ENCODE measurements around the gene NFAT5.
"Not testable (repeated sequence)": the region's sequence is repeated elsewhere in the genome, so short reads cannot be mapped to it uniquely, and the experiment has no call there.

The NFAT5 gene

DNA sequence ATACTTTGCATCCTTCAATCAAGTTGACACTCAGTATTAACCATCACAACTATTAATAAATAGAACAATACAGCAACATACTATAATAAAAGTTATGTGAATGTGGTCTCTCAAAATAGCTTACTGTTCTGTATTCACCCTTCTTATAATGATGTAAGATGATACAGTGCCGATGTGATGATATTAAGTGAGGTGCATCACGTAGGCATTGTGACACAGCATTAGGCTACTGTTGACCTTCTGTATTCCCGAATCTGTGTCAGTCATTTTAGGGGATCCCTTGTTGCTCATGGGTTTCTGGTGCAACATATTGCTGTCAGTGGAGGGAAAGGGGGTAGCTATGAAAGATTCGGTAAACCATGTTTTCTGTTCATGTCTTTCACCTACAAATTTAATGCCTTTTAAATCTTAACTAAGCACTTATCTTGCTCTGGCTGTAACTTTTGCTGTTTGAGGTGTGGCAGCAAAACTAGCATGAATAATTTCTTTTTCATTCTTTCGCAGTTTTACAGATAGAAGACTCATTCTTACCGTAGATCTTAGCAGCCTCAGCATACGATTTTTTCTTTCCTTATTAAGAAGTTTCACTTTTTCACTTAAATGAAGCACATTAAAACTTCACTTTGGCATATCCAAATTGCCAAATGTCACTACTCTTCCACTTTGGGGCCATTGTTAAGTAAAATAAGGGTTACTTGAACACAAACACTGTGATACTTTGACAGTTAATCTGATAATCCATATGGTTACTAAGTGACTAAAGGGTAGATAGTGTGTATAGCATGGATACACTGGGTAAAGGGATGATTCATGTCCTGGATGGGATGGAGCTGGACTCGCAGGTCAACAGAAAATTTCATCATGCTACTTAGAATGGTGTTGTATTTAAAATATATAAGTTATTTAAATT is 29.6 kb downstream of the NFAT5 start:
- DNase-seq (ENCODE audit: low read depth), result peak; percentile 65

DNA sequence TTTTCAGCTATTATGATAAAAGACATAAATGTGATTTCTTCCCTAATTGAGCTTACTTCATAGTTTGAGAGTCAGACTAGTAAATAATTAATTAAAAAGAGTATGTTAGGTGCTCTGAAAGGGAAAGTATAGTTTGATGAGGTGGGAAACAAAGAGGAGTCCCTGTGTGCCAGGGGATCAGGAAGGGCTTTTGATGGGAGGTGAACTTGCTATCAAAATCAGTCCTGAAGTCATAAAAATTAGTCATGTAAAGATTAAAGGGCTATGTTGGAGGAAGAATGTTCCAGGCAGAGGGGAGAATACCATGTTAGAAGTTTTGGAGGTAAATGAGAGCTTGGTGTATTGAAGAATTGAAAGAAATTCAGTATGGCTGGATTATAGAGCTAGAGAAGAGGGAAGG is 31.0 kb downstream of the NFAT5 start:
- DNase-seq (ENCODE audit: low read depth), result no peak

DNA sequence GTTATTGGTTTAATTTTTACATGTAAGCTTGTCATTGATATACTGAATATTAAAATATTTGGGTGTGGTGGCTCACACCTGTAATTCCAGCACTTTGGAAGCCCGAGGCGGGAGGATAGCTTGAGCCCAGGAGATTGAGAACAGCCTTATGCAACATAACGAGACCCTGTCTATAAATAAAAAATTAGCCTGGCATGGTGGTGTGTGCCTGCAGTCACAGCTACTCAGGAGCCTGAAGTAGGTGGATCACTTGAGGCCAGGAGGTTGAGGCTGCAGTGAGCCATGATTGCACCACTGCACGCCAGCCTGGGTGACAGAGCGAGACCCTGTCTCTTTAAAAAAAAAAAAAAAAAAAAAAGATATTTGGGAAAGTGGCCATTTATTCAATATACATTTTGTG is 32.3 kb downstream of the NFAT5 start:
- no peak for DNase-seq (ENCODE audit: low read depth)

DNA sequence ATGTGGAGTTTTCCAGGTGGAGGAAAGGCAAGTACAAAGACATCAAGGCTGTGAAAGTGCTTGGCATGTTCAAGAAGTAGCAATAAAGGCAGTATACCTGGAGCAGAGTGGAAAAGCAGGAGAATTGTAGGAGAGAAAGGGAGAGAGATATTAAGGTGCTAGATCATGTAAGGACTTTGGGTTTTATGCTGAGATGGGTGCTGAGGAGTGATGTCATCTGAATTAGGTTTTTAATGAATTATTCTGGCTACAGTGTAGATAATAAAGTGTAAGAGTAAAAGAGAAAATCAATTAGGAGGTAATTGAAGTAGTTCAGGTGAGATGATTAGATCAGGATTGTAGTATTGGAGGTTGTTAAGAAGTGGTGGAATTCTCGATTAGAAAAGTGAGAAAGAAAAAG is 34.0 kb downstream of the NFAT5 start:
- DNase-seq (ENCODE audit: low read depth), result no peak

DNA sequence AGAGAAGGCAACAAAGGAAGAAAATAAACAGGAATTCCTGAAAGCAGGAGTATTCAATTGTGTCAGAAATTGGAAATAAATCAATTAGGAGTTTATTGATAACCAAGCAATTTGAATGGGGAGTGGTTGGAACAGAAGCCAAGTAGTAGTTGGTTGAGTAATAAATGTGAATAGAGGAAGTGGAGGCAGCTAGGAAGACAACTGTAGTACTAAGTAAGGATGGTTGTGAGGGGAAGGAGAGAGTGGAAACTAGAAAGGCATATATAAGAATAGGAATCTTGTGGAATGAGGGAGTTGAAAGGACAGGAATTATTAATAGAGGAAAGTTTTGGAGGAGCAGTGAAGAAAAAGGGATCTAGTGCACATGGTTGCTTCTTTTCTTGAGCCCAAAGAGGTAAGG is 34.4 kb downstream of the NFAT5 start:
- DNase-seq (ENCODE audit: low read depth), result no peak

DNA sequence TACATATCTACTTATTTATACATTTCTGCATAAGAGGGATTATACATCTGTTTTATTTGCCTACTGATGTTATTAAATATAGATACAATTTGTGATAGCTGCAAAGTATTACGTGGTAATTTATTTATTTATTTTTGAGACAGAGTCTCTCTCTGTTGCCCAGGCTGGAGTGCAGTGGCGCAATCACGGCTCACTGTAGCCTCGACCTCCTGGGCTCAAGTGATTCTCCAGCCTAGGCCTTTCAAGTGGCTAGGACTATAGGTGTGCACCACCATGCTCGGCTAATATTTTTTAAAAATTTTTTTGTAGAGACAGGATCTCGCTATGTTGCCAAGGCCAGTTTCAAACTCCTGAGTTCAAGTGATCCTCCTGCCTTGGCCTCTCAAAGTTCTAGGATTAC is 35.5 kb downstream of the NFAT5 start:
- DNase-seq (ENCODE audit: low read depth), result no peak

DNA sequence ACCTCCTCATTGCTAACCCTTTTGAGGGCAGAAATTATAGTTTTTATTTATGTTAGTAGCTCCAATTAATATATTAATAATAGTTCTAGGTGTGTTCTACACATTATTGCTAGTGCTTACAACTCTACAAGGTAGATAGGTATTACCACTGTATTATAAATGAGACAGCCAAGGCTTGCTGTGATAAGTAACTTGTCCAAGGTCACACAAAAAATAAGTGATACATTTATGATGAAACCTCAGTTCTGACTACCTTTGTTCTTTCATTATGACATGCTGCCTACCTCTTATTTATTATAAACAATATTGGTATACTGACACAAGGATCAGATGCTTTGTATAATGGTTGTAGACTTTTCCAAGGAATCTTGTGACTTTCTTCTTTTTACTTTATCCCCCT is 41.2 kb downstream of the NFAT5 start:
- no peak for DNase-seq (ENCODE audit: low read depth)

DNA sequence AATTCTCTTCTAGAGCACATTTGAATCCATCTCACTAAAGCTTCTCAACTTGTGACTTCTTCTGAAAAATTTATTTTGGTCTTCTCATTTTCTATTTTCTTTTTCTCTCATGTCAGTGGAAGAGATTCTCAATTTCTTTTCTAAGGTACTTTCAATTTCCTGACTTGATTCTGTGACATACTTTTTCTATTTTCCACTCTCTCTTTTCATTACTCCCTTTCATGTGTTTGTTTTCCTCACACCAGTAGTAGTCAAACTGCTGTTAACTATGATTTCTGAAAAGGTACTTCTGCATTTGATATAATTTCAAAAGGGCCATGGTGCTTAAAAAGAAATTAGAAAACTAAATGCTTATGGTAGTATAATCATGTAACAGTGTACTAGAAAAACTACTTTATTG is 41.9 kb downstream of the NFAT5 start:
- DNase-seq (ENCODE audit: low read depth), result no peak

DNA sequence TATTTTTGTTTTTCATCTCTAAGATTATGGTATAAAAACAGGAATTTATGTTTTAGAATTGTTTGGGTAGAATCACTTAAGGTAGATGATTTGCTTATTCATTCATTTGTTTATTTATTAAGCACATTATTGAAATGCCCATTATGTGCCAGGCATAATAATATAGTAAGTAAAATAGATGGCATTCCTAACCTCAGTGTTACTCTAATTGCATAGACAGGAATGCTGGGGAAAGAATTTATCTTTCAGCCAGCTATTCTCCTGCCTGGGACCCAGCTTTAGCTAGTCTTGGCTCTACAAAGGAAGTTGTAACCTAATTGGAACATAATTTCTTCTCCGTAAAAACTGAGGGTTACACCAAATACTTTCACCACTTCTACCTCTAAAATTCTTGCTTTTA is 44.6 kb downstream of the NFAT5 start:
- no peak for DNase-seq (ENCODE audit: low read depth)

DNA sequence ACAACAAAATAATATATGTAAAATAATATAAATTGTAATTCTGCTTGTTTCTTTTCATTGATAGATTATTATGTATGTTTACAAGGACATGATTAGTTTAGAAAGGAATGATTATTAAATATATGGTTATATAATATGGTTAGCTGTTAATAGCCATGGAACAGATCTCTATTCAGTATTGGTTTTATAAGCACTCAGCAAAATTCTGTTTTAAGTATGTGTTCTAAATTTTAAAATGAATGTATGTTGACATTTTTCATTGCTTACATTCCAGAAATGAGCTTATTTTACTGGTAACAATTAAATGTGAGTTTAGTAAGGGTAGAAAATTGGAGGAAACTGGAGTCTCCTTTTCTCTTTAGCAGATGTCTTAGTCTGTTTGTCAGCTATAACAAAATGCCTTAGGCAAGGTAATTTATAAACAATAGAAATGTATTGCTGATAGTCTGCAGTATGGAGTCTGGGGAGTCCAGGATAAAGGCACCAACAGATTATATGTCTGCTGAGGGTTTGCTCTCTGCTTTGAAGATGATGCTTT is 45.4 kb downstream of the NFAT5 start:
- no peak for DNase-seq (ENCODE audit: low read depth)

DNA sequence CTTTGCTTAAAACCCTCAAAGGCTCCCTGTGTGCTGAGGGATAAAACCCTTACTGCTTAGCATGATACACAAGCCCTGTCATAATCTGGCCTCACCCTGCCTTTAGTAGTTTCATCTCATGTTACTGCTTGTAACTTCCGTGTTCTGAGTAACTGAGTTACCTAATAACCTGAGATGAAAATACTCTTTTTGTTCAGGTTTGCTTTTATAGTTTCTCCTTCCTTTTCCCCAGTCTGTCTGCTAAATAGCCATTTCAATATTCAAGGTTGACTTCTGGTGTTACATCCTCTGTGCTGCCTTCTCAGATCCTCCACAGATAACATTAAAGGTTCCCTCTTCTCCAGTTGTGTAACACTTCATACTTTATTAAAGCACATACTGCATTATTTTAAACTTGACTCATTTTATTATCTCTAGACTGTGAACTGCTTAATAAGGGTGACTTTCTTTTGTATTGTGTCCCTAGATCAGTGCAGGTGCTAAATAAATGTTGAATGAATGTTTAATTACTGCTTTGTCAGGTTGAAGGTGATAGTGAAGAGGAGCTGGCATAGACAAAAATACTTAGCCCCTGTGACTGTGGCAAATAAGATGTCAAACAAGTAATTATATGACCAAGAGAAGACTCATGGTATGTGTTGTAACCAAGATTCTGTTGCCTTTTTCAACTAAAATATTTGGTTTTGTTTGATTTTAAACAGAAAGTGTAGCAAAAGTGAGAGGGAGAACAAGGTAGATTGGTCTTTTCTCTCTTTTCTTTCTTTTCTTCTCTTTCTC is 47.8 kb downstream of the NFAT5 start:
- DNase-seq (ENCODE audit: low read depth), result no peak

DNA sequence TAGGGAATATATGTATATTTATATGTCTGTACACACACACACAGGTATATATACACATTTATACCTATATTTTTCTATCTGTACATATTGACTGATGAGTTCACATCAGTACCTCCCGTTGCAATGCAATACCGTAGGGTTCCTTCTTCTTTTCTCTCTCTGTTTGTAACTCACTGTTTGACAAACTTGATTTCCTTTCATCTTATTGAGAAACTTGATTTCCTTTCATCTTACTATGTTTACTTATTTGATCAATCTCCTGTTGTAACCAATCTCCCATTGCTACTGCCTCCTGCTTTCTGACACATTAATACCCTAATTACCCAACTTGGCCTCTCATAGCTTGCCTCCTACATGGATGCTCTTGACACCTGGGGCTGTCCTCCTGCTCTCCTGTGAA is 49.8 kb downstream of the NFAT5 start:
- no peak for DNase-seq (ENCODE audit: low read depth)

DNA sequence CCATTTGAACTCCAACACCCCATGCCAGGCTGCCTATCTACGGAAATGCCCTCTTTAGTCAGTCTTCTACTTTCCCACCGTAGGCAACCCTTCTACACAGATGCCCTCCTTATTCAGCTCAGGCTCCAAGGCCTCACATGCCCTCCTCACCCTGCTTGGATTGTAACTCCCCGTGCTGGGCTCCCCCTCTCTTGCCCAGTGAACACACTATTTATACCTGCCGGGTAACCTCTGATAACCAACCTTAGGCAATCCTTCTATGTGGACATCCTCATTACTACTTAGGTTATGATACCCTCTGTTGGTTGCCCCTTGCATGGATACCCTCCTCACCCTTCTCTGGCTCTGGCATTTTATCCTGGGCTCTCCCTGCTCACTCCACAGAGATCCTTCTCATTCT is 50.3 kb downstream of the NFAT5 start:
- DNase-seq (ENCODE audit: low read depth), result no peak

DNA sequence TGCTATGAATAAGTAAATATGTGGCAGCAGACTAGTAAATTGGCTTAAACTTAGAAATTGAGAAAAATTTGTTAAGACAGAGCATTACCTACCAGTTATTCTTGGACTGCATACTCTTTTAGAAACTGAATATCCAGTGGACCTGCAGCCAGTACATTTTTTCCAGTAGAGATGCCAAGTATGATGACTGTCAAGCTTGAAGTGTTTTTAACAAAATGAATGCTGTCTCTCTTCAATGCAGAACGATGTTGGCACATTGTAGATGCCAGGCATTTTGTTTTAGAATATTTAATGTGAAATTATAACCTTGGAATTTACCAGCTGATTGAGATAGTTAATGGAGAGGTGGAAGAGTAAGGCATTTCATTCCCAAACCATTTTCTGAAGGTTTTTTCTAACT is 52.5 kb downstream of the NFAT5 start:
- DNase-seq (ENCODE audit: low read depth), result peak; percentile 38

DNA sequence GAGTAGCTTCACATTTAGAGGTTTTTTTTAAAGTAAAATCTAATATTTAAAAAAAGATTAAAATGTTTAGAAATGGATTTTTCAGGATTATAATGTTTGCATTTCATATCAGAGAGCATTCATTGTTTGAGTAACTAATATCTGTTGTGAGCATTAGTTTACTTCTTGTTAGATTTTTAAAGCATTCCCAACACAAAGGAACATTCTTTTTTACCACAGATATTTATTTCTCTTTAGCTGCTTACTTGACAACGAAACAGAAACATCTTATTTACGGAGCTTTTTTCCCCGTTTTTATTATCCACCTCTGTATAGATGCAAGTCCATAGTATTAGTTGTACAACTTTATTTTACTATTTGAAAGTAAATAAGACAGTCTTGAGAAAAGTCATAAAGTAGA is 53.0 kb downstream of the NFAT5 start:
- DNase-seq (ENCODE audit: low read depth), result no peak

DNA sequence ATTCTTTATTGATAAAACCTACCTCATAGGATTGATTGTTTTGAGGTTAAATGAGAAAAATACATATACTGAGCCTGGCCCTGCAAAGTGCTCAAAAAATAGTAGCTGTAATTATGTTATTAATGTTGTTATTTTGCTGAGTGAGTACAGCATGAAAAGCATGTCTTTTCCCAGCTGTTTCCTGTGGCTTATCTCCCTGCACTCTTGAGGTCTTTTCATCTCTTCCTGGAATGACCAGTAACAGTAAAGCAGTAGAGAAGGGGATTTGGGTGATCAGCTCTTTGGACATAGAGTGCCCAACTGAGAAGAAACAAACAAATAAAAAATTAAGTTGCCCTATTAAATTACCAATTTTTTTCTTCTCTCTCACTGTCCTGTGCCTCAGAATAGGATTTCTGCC is 53.7 kb downstream of the NFAT5 start:
- DNase-seq (ENCODE audit: low read depth), result no peak

DNA sequence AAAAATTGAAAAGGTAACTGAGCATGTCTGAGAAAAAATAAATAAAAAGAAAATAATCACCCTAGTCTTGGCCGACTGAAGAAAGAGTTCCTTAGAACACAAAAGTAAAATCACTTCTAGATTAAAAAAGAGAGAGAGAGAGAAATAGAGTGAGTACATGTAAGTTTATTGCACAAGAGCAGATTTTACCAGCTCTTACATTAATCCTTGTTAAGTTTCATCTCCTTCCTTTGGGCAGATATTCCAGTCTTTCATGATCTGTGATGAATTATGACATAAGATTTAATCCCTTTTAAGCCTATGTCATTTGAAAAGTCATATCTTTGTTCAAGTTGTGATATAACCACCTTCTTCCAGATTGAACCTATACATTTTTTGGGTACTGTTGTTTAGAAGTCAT is 54.8 kb downstream of the NFAT5 start:
- DNase-seq (ENCODE audit: low read depth), result no peak

DNA sequence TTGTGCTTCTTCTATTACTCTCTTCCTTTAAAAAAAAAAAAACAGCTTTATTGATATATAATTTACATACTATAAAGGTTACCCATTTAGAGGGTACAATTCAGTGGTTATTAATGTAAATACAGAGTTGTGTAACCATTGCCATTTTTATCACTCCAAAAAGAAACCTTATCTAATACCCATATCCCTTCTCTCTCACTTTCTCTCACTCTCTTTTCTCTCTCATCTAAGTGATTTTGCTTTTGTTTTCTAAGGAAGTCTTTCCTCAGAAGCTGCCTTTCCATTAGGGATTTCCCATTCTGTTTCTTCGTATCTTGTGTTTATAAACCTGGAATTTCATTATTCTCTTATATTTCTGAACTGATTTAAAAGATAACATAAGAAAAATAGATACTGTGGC is 55.5 kb downstream of the NFAT5 start:
- no peak for DNase-seq (ENCODE audit: low read depth)

DNA sequence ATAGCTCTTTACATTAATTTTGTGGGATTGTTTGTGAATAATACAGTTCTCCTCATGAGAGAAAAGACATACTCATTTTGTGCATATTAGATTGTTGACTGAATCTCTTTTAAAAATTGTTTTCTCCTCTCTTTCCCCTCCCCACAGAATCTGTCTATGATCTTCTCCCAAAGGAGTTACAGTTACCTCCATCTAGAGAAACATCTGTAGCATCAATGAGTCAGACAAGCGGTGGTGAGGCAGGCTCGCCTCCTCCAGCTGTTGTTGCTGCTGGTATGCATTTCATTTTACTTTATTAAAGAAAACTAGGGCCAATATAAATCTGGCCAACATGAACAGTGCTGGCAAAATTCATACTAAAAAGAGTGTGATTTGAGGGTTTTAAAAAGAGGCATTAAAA is 60.5 kb downstream of the NFAT5 start:
- peak; percentile 27 for DNase-seq (ENCODE audit: low read depth)

DNA sequence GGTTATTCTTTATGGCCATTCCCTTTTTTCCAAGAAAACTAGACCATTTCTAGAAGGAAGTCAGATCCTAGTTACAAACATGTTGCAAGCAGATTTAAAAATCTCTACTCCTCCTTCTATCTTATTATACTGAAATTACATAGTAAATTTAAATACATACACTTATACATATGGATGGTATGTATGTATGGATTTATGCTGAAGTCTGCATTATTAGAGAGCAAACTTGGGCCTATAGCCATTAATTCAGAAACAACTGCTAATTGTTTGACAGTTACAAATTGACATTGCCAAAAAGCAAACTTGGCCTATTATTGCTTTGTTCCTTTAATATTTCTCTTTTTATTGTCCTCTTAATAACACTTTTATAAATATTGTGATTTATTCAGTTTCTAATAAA is 67.1 kb downstream of the NFAT5 start:
- no peak for DNase-seq (ENCODE audit: low read depth)

DNA sequence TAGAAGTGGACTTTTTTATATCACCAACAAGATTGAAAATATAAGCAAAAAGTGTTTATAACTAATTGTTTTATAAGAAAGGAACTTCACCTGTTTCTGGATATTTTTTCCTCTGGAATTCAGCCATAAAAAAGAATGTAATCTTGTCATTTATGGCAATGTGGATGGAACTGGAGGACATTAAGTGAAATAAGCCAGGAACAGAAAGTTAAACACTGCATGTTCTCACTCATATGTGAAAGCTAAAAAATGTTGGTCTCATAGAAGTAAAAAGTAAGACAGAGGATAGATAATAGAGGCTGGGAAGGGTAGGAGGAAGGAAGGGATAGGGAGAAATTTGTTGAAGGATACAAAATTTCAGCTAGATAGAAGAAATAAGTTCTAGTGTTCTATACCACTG is 67.6 kb downstream of the NFAT5 start:
- DNase-seq (ENCODE audit: low read depth), result no peak

DNA sequence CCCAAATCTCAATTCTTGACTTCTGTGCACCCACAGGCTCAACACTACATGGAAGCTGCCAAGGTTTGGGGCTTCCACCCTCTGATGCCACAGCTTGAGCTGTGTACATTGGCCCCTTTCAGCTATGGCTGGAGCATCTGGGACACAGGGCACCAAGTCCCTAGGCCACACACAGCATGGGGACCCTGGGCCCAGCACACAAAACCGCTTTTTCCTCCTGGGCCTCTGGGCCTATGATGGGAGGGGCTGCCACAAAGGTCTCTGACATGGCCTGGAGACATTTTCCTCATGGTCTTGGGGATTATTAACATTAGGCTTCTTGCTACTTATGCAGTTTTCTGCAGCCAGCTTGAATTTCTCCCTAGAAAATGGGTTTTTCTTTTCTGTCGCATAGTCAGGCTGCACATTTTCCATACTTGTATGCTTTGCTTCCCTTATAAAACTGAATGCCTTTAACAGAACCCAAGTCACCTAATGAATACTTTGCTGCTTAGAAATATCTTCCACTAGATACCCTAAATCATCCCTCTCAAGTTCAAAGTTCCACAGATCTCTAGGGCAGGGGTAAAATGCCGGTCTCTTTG is 70.9 kb downstream of the NFAT5 start:
- not testable (repeated sequence) for DNase-seq (ENCODE audit: low read depth)
